GM23338 (cell line): Measurements from ENCODE around the gene KLF7. TPM values are rescaled to one million over a fixed set of nuclear protein-coding genes. Genes with fewer than 3 reads are reported as not detected.

Source experiments
- ATAC-seq: fragments of 200-7000 bp; cut with Tn5 transposase; 3 replicates; pipeline ENCODE4 v1.9.1; 2020
- DNase-seq: peaks from one replicate; pipeline ENCODE4 v3.0.0-alpha.2; 2015; ENCODE audit warnings: low spot score
- H2AFZ ChIP-seq: fragments of 200-600 bp; sonication (generic); 2 replicates; pipeline ENCODE4 v1.8.0; 2016; ENCODE audit warnings: antibody characterized with exemption, mild to moderate bottlenecking, moderate library complexity
- H3F3A ChIP-seq: fragments of 200-600 bp; sonication (generic); replicated peaks from 2 replicates; pipeline ENCODE4 v1.8.0; 2017; ENCODE audit warnings: antibody characterized with exemption, mixed run types, low read depth
- H3K27ac ChIP-seq: fragments of 200-600 bp; sonication (generic); 2 replicates; pipeline ENCODE4 v1.6.1; 2016; ENCODE audit warnings: low read depth
- H3K27me3 ChIP-seq: fragments of 200-600 bp; sonication (generic); 2 replicates; pipeline ENCODE4 v1.8.0; 2016; ENCODE audit warnings: mild to moderate bottlenecking, mixed run types, moderate library complexity; ENCODE audit not compliant: insufficient read depth
- H3K36me3 ChIP-seq: fragments of 200-600 bp; sonication (generic); 2 replicates; pipeline ENCODE4 v1.8.0; 2016; ENCODE audit warnings: mild to moderate bottlenecking; ENCODE audit not compliant: insufficient read depth
- H3K4me1 ChIP-seq: fragments of 200-600 bp; sonication (generic); 2 replicates; pipeline ENCODE4 v1.8.0; 2016; ENCODE audit warnings: mild to moderate bottlenecking, moderate library complexity; ENCODE audit not compliant: insufficient read depth
- H3K4me2 ChIP-seq: fragments of 200-600 bp; sonication (generic); 2 replicates; pipeline ENCODE4 v1.7.1; 2017; ENCODE audit warnings: mixed run types
- H3K4me3 ChIP-seq: fragments of 200-600 bp; sonication (generic); 2 replicates; pipeline ENCODE4 v1.6.1; 2016; ENCODE audit warnings: mixed run types
- H3K79me2 ChIP-seq: fragments of 200-600 bp; sonication (generic); replicated peaks from 2 replicates; pipeline ENCODE4 v1.8.0; 2017; ENCODE audit warnings: mild to moderate bottlenecking; ENCODE audit not compliant: insufficient read depth
- H3K9me2 ChIP-seq: fragments of 200-600 bp; sonication (generic); 2 replicates; pipeline ENCODE4 v1.8.0; 2017; ENCODE audit not compliant: insufficient read depth
- H4K20me1 ChIP-seq: fragments of 200-600 bp; sonication (generic); replicated peaks from 2 replicates; pipeline ENCODE4 v1.8.0; 2017; ENCODE audit warnings: mild to moderate bottlenecking; ENCODE audit not compliant: insufficient read depth
- H3K27ac Mint-ChIP-seq: 2 replicates; pipeline ENCODE4 v1.8.0; 2020; ENCODE audit warnings: inconsistent platforms, mild to moderate bottlenecking, moderate library complexity, mixed read lengths
- H3K27me3 Mint-ChIP-seq: 3 replicates; pipeline ENCODE4 v1.8.0; 2022; ENCODE audit warnings: low read depth, mild to moderate bottlenecking, moderate library complexity, mixed read lengths, inconsistent platforms; ENCODE audit not compliant: insufficient read depth, poor library complexity
- H3K36me3 Mint-ChIP-seq: 3 replicates; pipeline ENCODE4 v1.8.0; 2021; ENCODE audit warnings: low read depth, mild to moderate bottlenecking, inconsistent platforms, moderate library complexity, mixed read lengths
- H3K4me1 Mint-ChIP-seq: 3 replicates; pipeline ENCODE4 v1.8.0; 2020; ENCODE audit warnings: mild to moderate bottlenecking, inconsistent platforms, mixed read lengths
- H3K4me3 Mint-ChIP-seq: 3 replicates; pipeline ENCODE4 v1.8.0; 2021; ENCODE audit warnings: moderate library complexity, mild to moderate bottlenecking, inconsistent platforms, mixed read lengths
- H3K9me3 Mint-ChIP-seq: 3 replicates; pipeline ENCODE4 v1.8.0; 2020; ENCODE audit warnings: moderate library complexity, mild to moderate bottlenecking, inconsistent platforms, mixed read lengths
- CREB1 ChIP-seq: fragments of 250-450 bp; sonication (Bioruptor Pico); IDR thresholded peaks from 2 replicates; pipeline ENCODE4 v1.5.0; 2020; ENCODE audit warnings: low read depth, mild to moderate bottlenecking, moderate library complexity
- CTCF ChIP-seq, 2 experiments: fragments of 200-600 bp in 1 of 2; sonication (generic) in 1 of 2; conservative IDR thresholded peaks; 2 replicates each; pipeline versions ENCODE4 v1.5.1 to v1.6.1; 2016 to 2017; ENCODE audit warnings: antibody characterized with exemption in 2 of 2, low read depth in 2 of 2, mild to moderate bottlenecking in 2 of 2, moderate library complexity in 1 of 2
- ETS1 ChIP-seq: IDR thresholded peaks from 2 replicates; pipeline ENCODE4 v1.6.1; 2016; ENCODE audit warnings: antibody characterized with exemption
- EZH2 ChIP-seq: fragments of 200-600 bp; sonication (generic); IDR thresholded peaks from one replicate; pipeline ENCODE4 v1.8.0; 2017; ENCODE audit warnings: antibody characterized with exemption, mild to moderate bottlenecking, low read depth; ENCODE audit not compliant: unreplicated experiment
- EZH2phosphoT487 ChIP-seq: fragments of 200-600 bp; sonication (generic); IDR thresholded peaks from one replicate; pipeline ENCODE4 v1.8.1; 2018; ENCODE audit warnings: antibody characterized with exemption; ENCODE audit not compliant: unreplicated experiment
- JUNB ChIP-seq: IDR thresholded peaks from one replicate; pipeline ENCODE4 v1.6.1; 2016; ENCODE audit warnings: antibody characterized with exemption; ENCODE audit not compliant: unreplicated experiment
- NANOG ChIP-seq: IDR thresholded peaks from 2 replicates; pipeline ENCODE4 v1.6.1; 2016; ENCODE audit warnings: antibody characterized with exemption, borderline replicate concordance
- POLR2AphosphoS5 ChIP-seq: IDR thresholded peaks from 2 replicates; pipeline ENCODE4 v1.6.1; 2016; ENCODE audit warnings: antibody characterized with exemption, low read depth
- STAT1 ChIP-seq: IDR thresholded peaks from one replicate; pipeline ENCODE4 v1.6.1; 2016; ENCODE audit warnings: antibody characterized with exemption; ENCODE audit not compliant: unreplicated experiment
- ZNF114 ChIP-seq: fragments of 250-450 bp; sonication (Bioruptor Pico); IDR thresholded peaks from 2 replicates; pipeline ENCODE4 v1.5.0; 2020; ENCODE audit warnings: mild to moderate bottlenecking, moderate library complexity
- ZNF331 ChIP-seq: fragments of 250-450 bp; sonication (Bioruptor Pico); IDR thresholded peaks from 2 replicates; pipeline ENCODE4 v1.5.0; 2020; ENCODE audit warnings: low read depth, mild to moderate bottlenecking, moderate library complexity
- polyA plus RNA-seq: library from polyadenylated mRNA; unstranded; fragments of >200 nt; fragmentation: Nextera tagmentation; extraction: Ambion mirVana; gene quantifications from 2 replicates; pipeline ENCODE4 v1.2.1, GENCODE V29; 2016
- total RNA-seq: library from RNA; depleted of rRNA; stranded (reverse); fragments of >200 nt; shearing (Covaris generic); gene quantifications from 2 replicates; pipeline ENCODE4 v1.2.3, GENCODE V29; 2014
- TF ChIP-seq, protein P1 (sequence below): fragments of 250-450 bp; sonication (Bioruptor Pico); IDR thresholded peaks from 2 replicates; pipeline ENCODE4 v1.5.0; 2020; ENCODE audit warnings: mild to moderate bottlenecking, moderate library complexity
- TF ChIP-seq, protein P2 (sequence below): IDR thresholded peaks from one replicate; pipeline ENCODE4 v1.6.1; 2018; ENCODE audit warnings: antibody characterized with exemption; ENCODE audit not compliant: unreplicated experiment

KLF7 gene
- total and polyA plus RNA-seq, 2 experiments from 2014 or later = 5.7 to 15.4 TPM

DNA sequence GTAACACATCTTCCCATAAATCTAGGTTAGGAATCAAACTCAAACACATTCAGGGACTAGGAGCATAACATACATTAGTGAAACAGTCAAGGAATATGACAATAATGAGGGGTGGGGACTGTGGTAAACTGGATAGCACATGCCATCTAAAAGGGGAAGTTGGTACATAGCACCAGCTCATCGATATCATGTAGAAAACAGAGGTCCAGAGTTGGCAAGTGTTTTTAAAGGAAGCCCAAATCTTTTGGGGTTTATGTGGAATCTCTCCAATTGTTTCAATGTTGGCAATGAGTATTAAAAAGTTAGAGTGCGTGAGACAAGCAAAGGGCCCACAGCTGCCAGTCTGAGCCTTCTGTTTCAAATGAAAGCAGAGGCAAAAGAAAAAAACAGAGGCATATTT, 24.4 kb downstream of the KLF7 start:
- H3K79me2 ChIP-seq = peaks cover 93% of the 10 kb centered on the region
- H3K4me3 ChIP-seq = no peak overlapping the region
- Mint-ChIP-seq H3K4me1 (peaks cover 57% of the 10 kb centered on the region), H3K4me3 (no peak overlapping the region), H3K9me3 (no peaks in the 10 kb centered on the region; the same call in 2 of the 3 replicates), H3K27ac (no peak overlapping the region), H3K27me3 (peaks cover 2% of the 10 kb centered on the region), H3K36me3 (peaks cover under 1% of the 10 kb centered on the region; the same call in 2 of the 3 replicates)
- peaks cover 71% of the 10 kb centered on the region for H3K4me1 ChIP-seq
- no peaks in the 10 kb centered on the region; the same call in 1 of the 2 replicates for H3K36me3 ChIP-seq
- H3K9me2 ChIP-seq = 0 out of 2 replicates have a peak, but pooled peaks cover 5% of the 10 kb centered on the region
- no peak for TF ChIP-seq ZNF331 (CRISPR knock-in tag)
- no peak for TF ChIP-seq CREB1 (CRISPR knock-in tag)
- TF ChIP-seq, protein P1, sequence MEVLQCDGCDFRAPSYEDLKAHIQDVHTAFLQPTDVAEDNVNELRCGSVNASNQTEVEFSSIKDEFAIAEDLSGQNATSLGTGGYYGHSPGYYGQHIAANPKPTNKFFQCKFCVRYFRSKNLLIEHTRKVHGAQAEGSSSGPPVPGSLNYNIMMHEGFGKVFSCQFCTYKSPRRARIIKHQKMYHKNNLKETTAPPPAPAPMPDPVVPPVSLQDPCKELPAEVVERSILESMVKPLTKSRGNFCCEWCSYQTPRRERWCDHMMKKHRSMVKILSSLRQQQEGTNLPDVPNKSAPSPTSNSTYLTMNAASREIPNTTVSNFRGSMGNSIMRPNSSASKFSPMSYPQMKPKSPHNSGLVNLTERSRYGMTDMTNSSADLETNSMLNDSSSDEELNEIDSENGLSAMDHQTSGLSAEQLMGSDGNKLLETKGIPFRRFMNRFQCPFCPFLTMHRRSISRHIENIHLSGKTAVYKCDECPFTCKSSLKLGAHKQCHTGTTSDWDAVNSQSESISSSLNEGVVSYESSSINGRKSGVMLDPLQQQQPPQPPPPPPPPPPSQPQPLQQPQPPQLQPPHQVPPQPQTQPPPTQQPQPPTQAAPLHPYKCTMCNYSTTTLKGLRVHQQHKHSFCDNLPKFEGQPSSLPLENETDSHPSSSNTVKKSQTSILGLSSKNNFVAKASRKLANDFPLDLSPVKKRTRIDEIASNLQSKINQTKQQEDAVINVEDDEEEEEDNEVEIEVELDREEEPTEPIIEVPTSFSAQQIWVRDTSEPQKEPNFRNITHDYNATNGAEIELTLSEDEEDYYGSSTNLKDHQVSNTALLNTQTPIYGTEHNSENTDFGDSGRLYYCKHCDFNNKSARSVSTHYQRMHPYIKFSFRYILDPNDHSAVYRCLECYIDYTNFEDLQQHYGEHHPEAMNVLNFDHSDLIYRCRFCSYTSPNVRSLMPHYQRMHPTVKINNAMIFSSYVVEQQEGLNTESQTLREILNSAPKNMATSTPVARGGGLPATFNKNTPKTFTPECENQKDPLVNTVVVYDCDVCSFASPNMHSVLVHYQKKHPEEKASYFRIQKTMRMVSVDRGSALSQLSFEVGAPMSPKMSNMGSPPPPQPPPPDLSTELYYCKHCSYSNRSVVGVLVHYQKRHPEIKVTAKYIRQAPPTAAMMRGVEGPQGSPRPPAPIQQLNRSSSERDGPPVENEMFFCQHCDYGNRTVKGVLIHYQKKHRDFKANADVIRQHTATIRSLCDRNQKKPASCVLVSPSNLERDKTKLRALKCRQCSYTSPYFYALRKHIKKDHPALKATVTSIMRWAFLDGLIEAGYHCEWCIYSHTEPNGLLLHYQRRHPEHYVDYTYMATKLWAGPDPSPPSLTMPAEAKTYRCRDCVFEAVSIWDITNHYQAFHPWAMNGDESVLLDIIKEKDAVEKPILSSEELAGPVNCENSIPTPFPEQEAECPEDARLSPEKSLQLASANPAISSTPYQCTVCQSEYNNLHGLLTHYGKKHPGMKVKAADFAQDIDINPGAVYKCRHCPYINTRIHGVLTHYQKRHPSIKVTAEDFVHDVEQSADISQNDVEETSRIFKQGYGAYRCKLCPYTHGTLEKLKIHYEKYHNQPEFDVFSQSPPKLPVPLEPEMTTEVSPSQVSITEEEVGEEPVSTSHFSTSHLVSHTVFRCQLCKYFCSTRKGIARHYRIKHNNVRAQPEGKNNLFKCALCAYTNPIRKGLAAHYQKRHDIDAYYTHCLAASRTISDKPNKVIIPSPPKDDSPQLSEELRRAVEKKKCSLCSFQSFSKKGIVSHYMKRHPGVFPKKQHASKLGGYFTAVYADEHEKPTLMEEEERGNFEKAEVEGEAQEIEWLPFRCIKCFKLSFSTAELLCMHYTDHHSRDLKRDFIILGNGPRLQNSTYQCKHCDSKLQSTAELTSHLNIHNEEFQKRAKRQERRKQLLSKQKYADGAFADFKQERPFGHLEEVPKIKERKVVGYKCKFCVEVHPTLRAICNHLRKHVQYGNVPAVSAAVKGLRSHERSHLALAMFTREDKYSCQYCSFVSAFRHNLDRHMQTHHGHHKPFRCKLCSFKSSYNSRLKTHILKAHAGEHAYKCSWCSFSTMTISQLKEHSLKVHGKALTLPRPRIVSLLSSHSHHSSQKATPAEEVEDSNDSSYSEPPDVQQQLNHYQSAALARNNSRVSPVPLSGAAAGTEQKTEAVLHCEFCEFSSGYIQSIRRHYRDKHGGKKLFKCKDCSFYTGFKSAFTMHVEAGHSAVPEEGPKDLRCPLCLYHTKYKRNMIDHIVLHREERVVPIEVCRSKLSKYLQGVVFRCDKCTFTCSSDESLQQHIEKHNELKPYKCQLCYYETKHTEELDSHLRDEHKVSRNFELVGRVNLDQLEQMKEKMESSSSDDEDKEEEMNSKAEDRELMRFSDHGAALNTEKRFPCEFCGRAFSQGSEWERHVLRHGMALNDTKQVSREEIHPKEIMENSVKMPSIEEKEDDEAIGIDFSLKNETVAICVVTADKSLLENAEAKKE = no peak
- no peak for TF ChIP-seq ETS1
- TF ChIP-seq NANOG = no peak
- no peak for TF ChIP-seq POLR2AphosphoS5
- no peak for TF ChIP-seq EZH2
- TF ChIP-seq JUNB = no peak
- TF ChIP-seq STAT1 = no peak
- no peak for TF ChIP-seq EZH2phosphoT487
- TF ChIP-seq ZNF114 = no peak
- TF ChIP-seq, protein P2, sequence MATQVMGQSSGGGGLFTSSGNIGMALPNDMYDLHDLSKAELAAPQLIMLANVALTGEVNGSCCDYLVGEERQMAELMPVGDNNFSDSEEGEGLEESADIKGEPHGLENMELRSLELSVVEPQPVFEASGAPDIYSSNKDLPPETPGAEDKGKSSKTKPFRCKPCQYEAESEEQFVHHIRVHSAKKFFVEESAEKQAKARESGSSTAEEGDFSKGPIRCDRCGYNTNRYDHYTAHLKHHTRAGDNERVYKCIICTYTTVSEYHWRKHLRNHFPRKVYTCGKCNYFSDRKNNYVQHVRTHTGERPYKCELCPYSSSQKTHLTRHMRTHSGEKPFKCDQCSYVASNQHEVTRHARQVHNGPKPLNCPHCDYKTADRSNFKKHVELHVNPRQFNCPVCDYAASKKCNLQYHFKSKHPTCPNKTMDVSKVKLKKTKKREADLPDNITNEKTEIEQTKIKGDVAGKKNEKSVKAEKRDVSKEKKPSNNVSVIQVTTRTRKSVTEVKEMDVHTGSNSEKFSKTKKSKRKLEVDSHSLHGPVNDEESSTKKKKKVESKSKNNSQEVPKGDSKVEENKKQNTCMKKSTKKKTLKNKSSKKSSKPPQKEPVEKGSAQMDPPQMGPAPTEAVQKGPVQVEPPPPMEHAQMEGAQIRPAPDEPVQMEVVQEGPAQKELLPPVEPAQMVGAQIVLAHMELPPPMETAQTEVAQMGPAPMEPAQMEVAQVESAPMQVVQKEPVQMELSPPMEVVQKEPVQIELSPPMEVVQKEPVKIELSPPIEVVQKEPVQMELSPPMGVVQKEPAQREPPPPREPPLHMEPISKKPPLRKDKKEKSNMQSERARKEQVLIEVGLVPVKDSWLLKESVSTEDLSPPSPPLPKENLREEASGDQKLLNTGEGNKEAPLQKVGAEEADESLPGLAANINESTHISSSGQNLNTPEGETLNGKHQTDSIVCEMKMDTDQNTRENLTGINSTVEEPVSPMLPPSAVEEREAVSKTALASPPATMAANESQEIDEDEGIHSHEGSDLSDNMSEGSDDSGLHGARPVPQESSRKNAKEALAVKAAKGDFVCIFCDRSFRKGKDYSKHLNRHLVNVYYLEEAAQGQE = no peak
- no peak for TF ChIP-seq CTCF (conservative IDR thresholded peaks at IDR 0.05; ENCODE audit: low read depth in 2 of 2)
- DNase-seq (no peak), ATAC-seq (no peak)
- H3K4me2 ChIP-seq = no peak overlapping the region
- H3K27ac ChIP-seq = no peak overlapping the region
- H3F3A ChIP-seq = no peaks in the 10 kb centered on the region
- H2AFZ ChIP-seq = no peak overlapping the region
- H4K20me1 ChIP-seq = no peaks in the 10 kb centered on the region
- H3K27me3 ChIP-seq = no peaks in the 10 kb centered on the region
